HG02678 (cell line): ENCODE data around the gene ABO.
"Not testable (repeated sequence)": the region's sequence is repeated elsewhere in the genome, so short reads cannot be mapped to it uniquely, and the experiment has no call there.

Experiments used
- ATAC-seq: cut with Tn5 transposase; IDR thresholded peaks from one replicate; pipeline ENCODE4 v1.9.1; 2021; ENCODE audit warnings: mild to moderate bottlenecking, moderate library complexity; ENCODE audit not compliant: unreplicated experiment

ABO gene

GRCh38 chr9:133205996-133206931 is 68.7 kb downstream of the ABO start:
- ATAC-seq = no peak

GRCh38 chr9:133205481-133205887 is 69.5 kb downstream of the ABO start:
- not testable (repeated sequence) for ATAC-seq
